MM.1S (cell line): Measurements from ENCODE around the gene ECE1.
A peak's percentile ranks its signal among the peaks of the same experiment; 100 is the strongest.
"Not testable (repeated sequence)": the region's sequence is repeated elsewhere in the genome, so short reads cannot be mapped to it uniquely, and the experiment has no call there.

Experiments used
- DNase-seq: peaks from one replicate; pipeline ENCODE4 v3.0.0-alpha.2; 2015
- H2AFZ ChIP-seq: fragments of 300-600 bp; sonication (generic); 2 replicates; pipeline ENCODE4 v1.6.0; 2016; ENCODE audit warnings: antibody characterized with exemption, low read length
- H3F3A ChIP-seq: fragments of 300-600 bp; sonication (generic); 2 replicates; pipeline ENCODE4 v1.6.1; 2016; ENCODE audit warnings: mild to moderate bottlenecking, antibody characterized with exemption, low read length, moderate library complexity, mixed read lengths; ENCODE audit not compliant: insufficient read depth
- H3K27ac ChIP-seq: fragments of 300-600 bp; sonication (generic); 2 replicates; pipeline ENCODE4 v1.5.1; 2016; ENCODE audit warnings: mild to moderate bottlenecking, low read length
- H3K27me3 ChIP-seq: fragments of 300-600 bp; sonication (generic); replicated peaks from 2 replicates; pipeline ENCODE4 v1.6.0; 2016; ENCODE audit warnings: low read length; ENCODE audit not compliant: insufficient read depth
- H3K36me3 ChIP-seq: fragments of 300-600 bp; sonication (generic); replicated peaks from 2 replicates; pipeline ENCODE4 v1.6.1; 2016; ENCODE audit warnings: mild to moderate bottlenecking, low read length, mixed read lengths; ENCODE audit not compliant: insufficient read depth
- H3K4me1 ChIP-seq: fragments of 300-600 bp; sonication (generic); 2 replicates; pipeline ENCODE4 v1.6.1; 2016; ENCODE audit warnings: low read length, mixed read lengths
- H3K4me2 ChIP-seq: fragments of 300-600 bp; sonication (generic); 2 replicates; pipeline ENCODE4 v1.6.0; 2016; ENCODE audit warnings: low read depth, low read length
- H3K4me3 ChIP-seq: fragments of 300-600 bp; sonication (generic); 2 replicates; pipeline ENCODE4 v1.5.1; 2016; ENCODE audit warnings: low read length, mixed read lengths
- H3K79me2 ChIP-seq: fragments of 300-600 bp; sonication (generic); 2 replicates; pipeline ENCODE4 v1.6.1; 2016; ENCODE audit warnings: mixed run types, low read length, mixed read lengths
- H3K9ac ChIP-seq: fragments of 300-600 bp; sonication (generic); 2 replicates; pipeline ENCODE4 v1.6.1; 2016; ENCODE audit warnings: low read length, mixed read lengths
- H3K9me2 ChIP-seq: fragments of 300-600 bp; sonication (generic); replicated peaks from 2 replicates; pipeline ENCODE4 v1.6.1; 2016; ENCODE audit warnings: mild to moderate bottlenecking, low read length, mixed read lengths; ENCODE audit not compliant: insufficient read depth
- H3K9me3 ChIP-seq: fragments of 300-600 bp; sonication (generic); replicated peaks from 2 replicates; pipeline ENCODE4 v1.6.1; 2016; ENCODE audit warnings: mild to moderate bottlenecking, low read length, mixed read lengths; ENCODE audit not compliant: insufficient read depth
- H4K20me1 ChIP-seq: fragments of 300-600 bp; sonication (generic); 2 replicates; pipeline ENCODE4 v1.6.1; 2016; ENCODE audit warnings: mild to moderate bottlenecking, low read length, moderate library complexity, mixed read lengths; ENCODE audit not compliant: insufficient read depth
- CTCF ChIP-seq: fragments of 300-600 bp; sonication (generic); IDR thresholded peaks from 2 replicates; pipeline ENCODE4 v1.5.1; 2016; ENCODE audit warnings: antibody characterized with exemption, low read length, mixed read lengths
- EZH2 ChIP-seq: fragments of 300-600 bp; sonication (generic); optimal IDR thresholded peaks from 2 replicates; pipeline ENCODE3; 2017; ENCODE audit warnings: low read depth, mild to moderate bottlenecking, antibody characterized with exemption, low read length, mixed read lengths
- EZH2phosphoT487 ChIP-seq: fragments of 300-600 bp; sonication (generic); IDR thresholded peaks from 2 replicates; pipeline ENCODE4 v1.6.1; 2018; ENCODE audit warnings: antibody characterized with exemption, low read length

The ECE1 gene

DNA sequence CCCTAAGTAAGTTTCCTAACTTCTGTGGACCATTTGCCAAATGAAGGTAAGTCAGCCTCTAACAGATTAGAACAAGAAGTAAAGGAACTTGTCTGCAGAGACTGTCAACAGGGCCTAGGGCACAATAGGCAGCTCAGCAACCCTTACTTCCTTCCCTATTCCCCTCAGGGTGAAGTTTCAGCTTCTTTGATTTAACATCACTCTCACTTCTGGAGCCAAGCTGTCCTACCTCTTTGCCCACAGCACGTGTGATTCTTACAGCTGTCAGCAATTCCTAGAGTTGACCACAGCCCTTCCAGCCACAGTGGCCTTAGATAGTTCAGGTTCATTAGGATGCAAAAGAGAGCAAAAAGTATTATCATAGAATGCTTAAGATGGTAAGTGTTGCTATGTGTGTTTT, 106.0 kb downstream of the ECE1 start:
- Histone ChIP-seq H3K4me1 (peaks cover 10% of the 10 kb centered on the region), H2AFZ (no peak overlapping the region), H3K27ac (no peak overlapping the region), H3K4me3 (no peak overlapping the region), H3K79me2 (no peaks in the 10 kb centered on the region), H3K9ac (no peak overlapping the region), H3F3A (peaks cover 12% of the 10 kb centered on the region), H3K9me3 (no peaks in the 10 kb centered on the region), H3K4me2 (0 out of 2 replicates have a peak overlapping the region, but pooled peaks have one; percentile 11), H3K36me3 (no peaks in the 10 kb centered on the region), H3K9me2 (no peaks in the 10 kb centered on the region), H4K20me1 (no peaks in the 10 kb centered on the region), H3K27me3 (peaks cover 30% of the 10 kb centered on the region)
- no peak for TF ChIP-seq CTCF
- TF ChIP-seq EZH2phosphoT487: no peak
- TF ChIP-seq EZH2: no peak
- DNase-seq: peak; percentile 74

- Histone ChIP-seq H3K4me3 (no peak overlapping the region), H2AFZ (no peak overlapping the region), H3F3A (peaks cover 12% of the 10 kb centered on the region), H3K36me3 (no peaks in the 10 kb centered on the region), H4K20me1 (no peaks in the 10 kb centered on the region), H3K4me1 (peaks cover 10% of the 10 kb centered on the region), H3K27ac (no peak overlapping the region), H3K4me2 (no peak overlapping the region), H3K9me2 (no peaks in the 10 kb centered on the region), H3K9ac (no peak overlapping the region), H3K9me3 (no peaks in the 10 kb centered on the region), H3K27me3 (peaks cover 39% of the 10 kb centered on the region), H3K79me2 (no peaks in the 10 kb centered on the region)
- no peak for DNase-seq
- TF ChIP-seq EZH2phosphoT487 (no peak), CTCF (no peak), EZH2 (no peak)
These were observed 108.0 kb downstream of the ECE1 start for GRCh38 chr1:21182181-21182731.

GRCh38 chr1:21178271-21178670, 112.0 kb downstream of the ECE1 start:
- not testable (repeated sequence) for H3K9me3 ChIP-seq, H3K4me2 ChIP-seq, DNase-seq, H3F3A ChIP-seq, H3K4me3 ChIP-seq, H4K20me1 ChIP-seq, H3K9ac ChIP-seq, H3K27ac ChIP-seq, H3K36me3 ChIP-seq, H3K4me1 ChIP-seq, H2AFZ ChIP-seq, H3K9me2 ChIP-seq
- Histone ChIP-seq H3K79me2 (peaks cover 24% of the 10 kb centered on the region), H3K27me3 (peaks cover 41% of the 10 kb centered on the region)
